ENCODE measurements around the gene NAXE.
A peak's percentile ranks its signal among the peaks of the same experiment; 100 is the strongest.

The NAXE gene

GRCh38 chr1:156592910-156593660, 1.5 kb downstream of the NAXE start:
- Histone ChIP-seq H4K20me1 (ENCODE audit: insufficient read depth, low read length) (no peaks in the 10 kb centered on the region), H3K9ac (ENCODE audit: low read length) (0 out of 2 replicates have a peak overlapping the region, but pooled peaks have one; percentile 86), H3K4me3 (ENCODE audit: low read length) (0 out of 2 replicates have a peak overlapping the region, but pooled peaks have one; percentile 94), H3K79me2 (ENCODE audit: low read length) (peaks cover 42% of the 10 kb centered on the region), H2AFZ (ENCODE audit: low read length) (no peak overlapping the region), H3K27me3 (replicated peaks; ENCODE audit: insufficient read depth, low read length) (no peaks in the 10 kb centered on the region), H3K4me2 (ENCODE audit: low read depth, low read length) (peak overlapping the region; percentile 91; the same call in 1 of the 2 replicates), H3K9me3 (replicated peaks; ENCODE audit: insufficient read depth, low read length) (no peaks in the 10 kb centered on the region), H3K27ac (ENCODE audit: low read length) (peak overlapping the region; percentile 29; the same call in 1 of the 2 replicates), H3K36me3 (replicated peaks; ENCODE audit: insufficient read depth, low read length) (peaks cover 16% of the 10 kb centered on the region; the same call in 1 of the 2 replicates), H3K4me1 (ENCODE audit: low read length) (peaks cover 20% of the 10 kb centered on the region), H3F3A (ENCODE audit: insufficient read depth, low read length) (peaks cover 37% of the 10 kb centered on the region), H3K9me2 (replicated peaks; ENCODE audit: insufficient read depth, low read length) (no peaks in the 10 kb centered on the region)
- no peak for TF ChIP-seq CTCF (IDR thresholded peaks at IDR 0.05; ENCODE audit: low read length)
- TF ChIP-seq EZH2phosphoT487 (IDR thresholded peaks at IDR 0.05; ENCODE audit: low read length): no peak
- TF ChIP-seq EZH2 (optimal IDR thresholded peaks at IDR 0.05; ENCODE audit: low read depth, low read length): no peak
- DNase-seq: peak; percentile 59

DNA sequence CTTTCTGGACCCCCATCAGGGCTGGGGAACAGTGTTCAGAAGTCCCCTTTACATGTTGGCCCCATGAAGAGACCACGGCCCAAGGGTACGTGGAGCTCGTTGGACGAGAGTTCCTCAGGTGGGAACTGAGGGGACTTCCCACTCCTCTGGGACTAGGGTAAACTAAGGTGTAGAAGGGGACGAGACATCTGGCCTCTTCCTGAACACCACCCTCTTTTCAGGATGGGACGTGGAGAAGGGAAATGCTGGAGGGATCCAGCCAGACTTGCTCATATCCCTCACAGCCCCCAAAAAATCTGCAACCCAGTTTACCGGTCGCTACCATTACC, 2.0 kb downstream of the NAXE start:
- no peak overlapping the region for H3K4me3 ChIP-seq (ENCODE audit: low read length)
- no peak overlapping the region for H2AFZ ChIP-seq (ENCODE audit: low read length)
- H3K4me2 ChIP-seq (ENCODE audit: low read depth, low read length): no peak overlapping the region
- peaks cover 20% of the 10 kb centered on the region for H3K4me1 ChIP-seq (ENCODE audit: low read length)
- no peaks in the 10 kb centered on the region for H4K20me1 ChIP-seq (ENCODE audit: insufficient read depth, low read length)
- TF ChIP-seq CTCF (IDR thresholded peaks at IDR 0.05; ENCODE audit: low read length): no peak
- TF ChIP-seq EZH2 (optimal IDR thresholded peaks at IDR 0.05; ENCODE audit: low read depth, low read length): no peak
- peaks cover 37% of the 10 kb centered on the region for H3F3A ChIP-seq (ENCODE audit: insufficient read depth, low read length)
- no peak overlapping the region for H3K9ac ChIP-seq (ENCODE audit: low read length)
- peaks cover 47% of the 10 kb centered on the region for H3K79me2 ChIP-seq (ENCODE audit: low read length)
- peaks cover 18% of the 10 kb centered on the region; the same call in 1 of the 2 replicates for H3K36me3 ChIP-seq (replicated peaks; ENCODE audit: insufficient read depth, low read length)
- DNase-seq: no peak
- peak overlapping the region; percentile 29; the same call in 1 of the 2 replicates for H3K27ac ChIP-seq (ENCODE audit: low read length)
- no peaks in the 10 kb centered on the region for H3K9me2 ChIP-seq (replicated peaks; ENCODE audit: insufficient read depth, low read length)
- no peaks in the 10 kb centered on the region for H3K9me3 ChIP-seq (replicated peaks; ENCODE audit: insufficient read depth, low read length)
- H3K27me3 ChIP-seq (replicated peaks; ENCODE audit: insufficient read depth, low read length): no peaks in the 10 kb centered on the region

GRCh38 chr1:156594190-156594589, 2.6 kb downstream of the NAXE start:
- no peak overlapping the region for H3K9ac ChIP-seq (ENCODE audit: low read length)
- H3K4me1 ChIP-seq (ENCODE audit: low read length): peaks cover 20% of the 10 kb centered on the region
- TF ChIP-seq EZH2phosphoT487 (IDR thresholded peaks at IDR 0.05; ENCODE audit: low read length) (no peak), EZH2 (optimal IDR thresholded peaks at IDR 0.05; ENCODE audit: low read depth, low read length) (no peak), CTCF (IDR thresholded peaks at IDR 0.05; ENCODE audit: low read length) (no peak)
- no peak overlapping the region for H3K4me2 ChIP-seq (ENCODE audit: low read depth, low read length)
- H3K9me3 ChIP-seq (replicated peaks; ENCODE audit: insufficient read depth, low read length): no peaks in the 10 kb centered on the region
- H3K27ac ChIP-seq (ENCODE audit: low read length): no peak overlapping the region
- H2AFZ ChIP-seq (ENCODE audit: low read length): no peak overlapping the region
- H3K9me2 ChIP-seq (replicated peaks; ENCODE audit: insufficient read depth, low read length): no peaks in the 10 kb centered on the region
- peaks cover 37% of the 10 kb centered on the region for H3F3A ChIP-seq (ENCODE audit: insufficient read depth, low read length)
- H3K27me3 ChIP-seq (replicated peaks; ENCODE audit: insufficient read depth, low read length): no peaks in the 10 kb centered on the region
- H4K20me1 ChIP-seq (ENCODE audit: insufficient read depth, low read length): no peaks in the 10 kb centered on the region
- DNase-seq: no peak
- H3K79me2 ChIP-seq (ENCODE audit: low read length): peaks cover 53% of the 10 kb centered on the region
- no peak overlapping the region for H3K4me3 ChIP-seq (ENCODE audit: low read length)
- H3K36me3 ChIP-seq (replicated peaks; ENCODE audit: insufficient read depth, low read length): peaks cover 18% of the 10 kb centered on the region; the same call in 1 of the 2 replicates

All from MM.1S (cell line).